GM19025 (cell line): ENCODE measurements around the gene STX11.
A peak's percentile ranks its signal among the peaks of the same experiment; 100 is the strongest.
"Not testable (repeated sequence)": the region's sequence is repeated elsewhere in the genome, so short reads cannot be mapped to it uniquely, and the experiment has no call there.

Experiments used
- ATAC-seq: cut with Tn5 transposase; IDR thresholded peaks from one replicate; pipeline ENCODE4 v1.9.1; 2021; ENCODE audit warnings: mild to moderate bottlenecking, low read depth, moderate library complexity; ENCODE audit not compliant: unreplicated experiment

The STX11 gene

GRCh38 chr6:144149894-144150709, at the start of gene STX11:
TSS of gene STX11 (plus strand) at chr6:144150517. CDS start at chr6:144186628, 36,111 bp downstream.
- ATAC-seq, result peak; percentile 63

GRCh38 chr6:144103026-144103563, 47.2 kb upstream of the STX11 start:
- no peak for ATAC-seq

GRCh38 chr6:144104488-144104887, 45.8 kb upstream of the STX11 start:
- ATAC-seq, result no peak

- no peak for ATAC-seq
Observed at GRCh38 chr6:144104898-144105487, 45.3 kb upstream of the STX11 start.

- ATAC-seq, result no peak
Observed at GRCh38 chr6:144106206-144106605, 44.1 kb upstream of the STX11 start.

- no peak for ATAC-seq
Observed at GRCh38 chr6:144110210-144110609, 40.1 kb upstream of the STX11 start.

- no peak for ATAC-seq
Observed at GRCh38 chr6:144113366-144113765, 37.0 kb upstream of the STX11 start.

- no peak for ATAC-seq
Observed at GRCh38 chr6:144115219-144115618, 35.1 kb upstream of the STX11 start.

GRCh38 chr6:144119376-144119775, 30.9 kb upstream of the STX11 start:
- no peak for ATAC-seq

- no peak for ATAC-seq
Observed at GRCh38 chr6:144122861-144123260, 27.5 kb upstream of the STX11 start.

GRCh38 chr6:144123421-144123820, 26.9 kb upstream of the STX11 start:
- no peak for ATAC-seq

GRCh38 chr6:144123836-144124235, 26.5 kb upstream of the STX11 start:
- ATAC-seq, result no peak

GRCh38 chr6:144127097-144127496, 23.2 kb upstream of the STX11 start:
- no peak for ATAC-seq

GRCh38 chr6:144129469-144129868, 20.8 kb upstream of the STX11 start:
- ATAC-seq, result no peak

GRCh38 chr6:144131248-144131709, 19.0 kb upstream of the STX11 start:
- ATAC-seq, result no peak

- ATAC-seq, result not testable (repeated sequence)
Observed at GRCh38 chr6:144132167-144132690, 18.1 kb upstream of the STX11 start.

GRCh38 chr6:144133225-144133821, 17.0 kb upstream of the STX11 start:
- ATAC-seq, result no peak

- no peak for ATAC-seq
Observed at GRCh38 chr6:144134176-144134575, 16.1 kb upstream of the STX11 start.

- no peak for ATAC-seq
Observed at GRCh38 chr6:144134737-144135136, 15.6 kb upstream of the STX11 start.

GRCh38 chr6:144138542-144138941, 11.8 kb upstream of the STX11 start:
- no peak for ATAC-seq

GRCh38 chr6:144139817-144140216, 10.5 kb upstream of the STX11 start:
- no peak for ATAC-seq
